Inflammatory macrophage treated with lipopolysaccharide for 4 hours (primary cell): ENCODE data around the gene BTRC.

Source experiments
- DNase-seq: peaks from one replicate; pipeline ENCODE4 v3.0.0-alpha.2; 2020

The BTRC gene

DNA sequence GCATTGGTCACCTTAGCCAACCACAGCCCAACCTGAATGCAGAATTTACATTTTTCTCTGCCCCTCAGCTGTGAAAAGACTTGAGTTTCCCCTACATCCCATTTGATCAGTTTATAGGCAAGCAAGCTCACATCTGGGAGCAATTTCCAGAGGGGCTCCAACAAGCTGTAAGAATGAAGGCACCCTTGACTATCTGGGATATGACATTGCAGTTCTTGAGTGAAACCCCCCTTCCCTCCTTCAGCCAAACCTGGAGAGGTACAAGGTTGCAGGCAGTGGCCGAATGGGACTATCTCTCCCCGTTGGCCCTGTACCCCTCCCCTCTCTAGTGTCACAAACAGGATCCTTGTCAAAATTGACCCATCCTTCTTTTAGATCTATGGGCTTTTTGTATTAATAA is 203.6 kb downstream of the BTRC start:
- no peak for DNase-seq

- DNase-seq: no peak
Observed at GRCh38 chr10:101558204-101558603, 204.2 kb downstream of the BTRC start.

- DNase-seq: no peak
Observed at GRCh38 chr10:101558671-101559595, 205.0 kb downstream of the BTRC start.

DNA sequence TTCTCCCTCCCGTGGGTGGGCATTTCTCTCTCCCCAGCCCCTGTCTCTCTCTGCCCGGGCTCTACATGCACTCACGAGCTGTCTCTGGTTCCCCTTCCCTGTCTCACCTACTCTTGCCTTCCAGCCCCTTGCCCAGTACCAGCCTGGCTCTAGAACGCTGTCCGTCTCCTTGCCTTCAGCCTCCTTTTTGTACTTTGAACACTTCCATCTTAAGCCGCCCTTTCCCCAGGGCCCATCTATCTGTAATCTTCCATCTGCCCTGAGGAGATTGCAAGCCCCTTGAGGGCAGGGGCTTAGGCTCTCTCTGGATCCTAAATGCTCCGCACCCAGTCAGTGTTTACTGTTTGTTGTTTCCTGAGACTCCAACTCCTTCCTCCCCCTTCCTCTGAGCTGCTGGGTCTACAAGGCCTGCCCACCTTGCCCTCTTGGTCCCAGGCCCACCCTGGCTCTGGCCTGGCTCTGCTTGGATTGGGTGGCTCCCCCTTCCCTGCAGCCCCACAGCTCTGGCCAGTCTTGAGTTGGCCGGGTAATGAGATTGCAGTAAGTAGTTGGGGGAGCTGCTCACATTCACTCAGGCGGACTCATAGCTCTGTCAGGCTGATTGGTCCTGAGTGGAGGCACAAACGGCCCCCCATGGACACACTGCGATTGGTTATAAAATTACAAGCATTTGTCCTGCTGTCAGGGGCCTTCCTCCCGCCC is 205.8 kb downstream of the BTRC start:
- DNase-seq: no peak

- no peak for DNase-seq
Observed at GRCh38 chr10:101560298-101561067, 206.5 kb downstream of the BTRC start.

DNA sequence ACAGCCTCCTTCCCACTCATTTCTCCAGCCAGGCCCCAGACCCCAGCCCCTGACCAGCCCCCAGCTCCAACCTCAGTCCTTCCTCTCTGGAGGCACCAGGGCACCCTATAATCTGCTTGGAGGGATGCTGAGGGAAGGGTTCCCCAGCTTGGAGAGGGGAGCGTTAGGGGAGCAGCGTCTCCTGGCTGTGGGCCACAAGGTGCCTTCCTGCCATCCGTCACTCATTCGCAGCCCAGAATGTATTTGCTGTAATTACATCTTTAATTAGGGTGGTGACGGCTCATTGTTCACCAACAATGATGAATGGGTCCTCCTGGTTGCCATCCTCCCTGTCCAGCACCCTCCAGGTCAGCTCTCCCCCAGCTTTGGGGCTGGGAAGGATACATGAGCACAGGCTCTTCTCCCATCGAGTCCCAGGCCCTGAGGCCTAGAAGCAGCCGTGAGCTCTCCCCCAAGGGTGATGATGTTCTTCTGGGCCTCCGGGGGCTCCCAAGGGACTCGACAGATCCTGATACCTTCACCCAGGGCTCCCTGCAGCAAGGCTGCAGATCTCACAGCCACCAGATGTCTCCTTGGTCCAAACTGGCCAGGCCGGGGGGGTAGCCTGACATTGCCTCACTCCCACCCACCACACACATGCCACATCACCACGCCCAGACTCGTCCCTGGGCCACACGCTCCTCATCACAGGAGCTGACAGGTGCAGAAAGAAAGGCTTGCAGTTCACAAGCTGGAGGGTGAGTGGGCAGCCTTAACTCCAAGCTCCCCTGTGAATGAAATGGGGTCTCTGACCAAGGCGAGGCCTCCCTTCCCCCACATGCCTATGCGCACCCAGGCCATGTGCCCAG is 207.3 kb downstream of the BTRC start:
- DNase-seq: no peak

DNA sequence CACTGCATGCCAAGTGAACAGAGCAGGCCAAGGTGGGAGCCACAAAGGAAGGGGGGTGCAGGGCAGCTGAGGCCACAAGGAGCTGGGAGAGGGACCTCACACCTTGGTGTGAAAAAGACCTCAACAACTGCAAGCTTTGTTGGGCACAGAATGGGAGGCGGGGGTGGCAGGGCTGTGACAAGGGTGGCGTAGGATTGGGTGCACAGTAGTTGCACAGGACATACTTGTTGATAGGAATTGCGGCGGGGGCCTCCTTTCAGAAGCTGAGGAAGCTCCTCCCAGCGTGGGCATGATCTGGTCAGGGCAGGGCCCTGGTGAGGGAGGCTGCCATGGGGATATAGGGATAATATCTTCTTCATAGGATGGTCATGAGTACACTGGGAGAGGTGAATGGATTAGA is 208.3 kb downstream of the BTRC start:
- DNase-seq: no peak

DNA sequence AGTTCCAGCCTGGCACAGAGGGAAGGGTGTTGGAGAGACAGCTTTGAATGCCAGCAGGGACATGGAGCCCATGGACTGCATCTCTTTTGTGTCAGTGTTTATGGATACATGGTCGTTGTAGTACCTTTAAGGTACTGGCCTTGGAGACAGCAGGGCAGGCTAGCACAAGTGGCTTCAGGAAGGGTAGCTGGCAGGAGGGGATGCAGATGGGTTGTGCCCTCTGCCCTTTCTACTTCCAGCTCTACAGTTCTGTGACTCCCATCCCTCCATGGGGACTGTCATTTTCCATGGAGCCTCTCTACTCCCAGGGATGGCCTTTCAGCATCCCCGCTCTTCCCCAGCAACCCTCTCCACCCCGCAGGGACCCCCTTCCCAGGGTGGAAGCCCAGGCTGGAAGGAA is 209.0 kb downstream of the BTRC start:
- no peak for DNase-seq

DNA sequence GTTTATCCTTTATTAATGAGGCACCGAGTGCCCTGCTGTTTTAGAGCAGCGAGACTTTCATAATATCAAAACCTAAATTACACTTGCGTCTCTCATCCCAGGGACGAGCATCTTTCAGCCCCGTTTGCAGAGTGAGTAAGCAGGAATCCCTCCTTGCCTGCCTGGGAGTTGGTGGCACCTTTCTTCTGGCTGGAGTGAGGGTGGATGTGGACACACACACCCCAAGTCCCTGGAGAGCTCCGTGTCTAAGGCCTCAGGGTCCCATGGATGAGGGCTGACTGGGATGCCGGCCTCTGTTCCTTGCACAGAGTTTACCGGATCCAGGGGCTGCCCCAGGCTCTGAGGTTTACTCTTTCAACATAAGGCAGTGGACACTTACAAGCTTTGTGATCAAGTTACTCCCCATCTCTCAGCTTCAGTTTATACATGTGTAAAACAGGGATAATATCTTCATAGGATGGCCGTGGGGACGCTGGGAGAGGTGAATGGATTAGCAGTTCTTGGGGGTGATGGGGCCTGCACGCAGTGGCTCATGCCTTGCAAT is 209.6 kb downstream of the BTRC start:
- DNase-seq: no peak

GRCh38 chr10:101564490-101564991 is 210.6 kb downstream of the BTRC start:
- no peak for DNase-seq

- DNase-seq: no peak
Observed at GRCh38 chr10:101565370-101565900, 211.5 kb downstream of the BTRC start.

DNA sequence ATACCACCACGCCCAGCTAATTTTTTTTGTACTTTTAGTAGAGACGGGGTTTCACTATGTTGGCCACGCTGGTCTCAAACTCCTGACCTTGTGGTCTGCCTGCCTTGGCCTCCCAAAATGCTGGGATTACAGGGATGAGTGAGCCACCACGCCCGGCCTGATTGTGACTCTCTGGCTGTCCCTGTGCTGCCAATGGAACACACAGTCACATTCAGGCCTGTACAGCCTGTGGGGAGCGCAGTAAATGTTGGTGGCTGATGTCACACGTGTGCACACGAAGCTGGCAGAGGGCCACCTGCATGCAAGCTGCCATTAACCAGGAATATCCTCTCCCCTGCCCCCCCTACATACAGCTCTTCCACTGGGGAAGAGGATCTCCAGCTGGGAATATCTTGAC is 212.0 kb downstream of the BTRC start:
- no peak for DNase-seq

DNA sequence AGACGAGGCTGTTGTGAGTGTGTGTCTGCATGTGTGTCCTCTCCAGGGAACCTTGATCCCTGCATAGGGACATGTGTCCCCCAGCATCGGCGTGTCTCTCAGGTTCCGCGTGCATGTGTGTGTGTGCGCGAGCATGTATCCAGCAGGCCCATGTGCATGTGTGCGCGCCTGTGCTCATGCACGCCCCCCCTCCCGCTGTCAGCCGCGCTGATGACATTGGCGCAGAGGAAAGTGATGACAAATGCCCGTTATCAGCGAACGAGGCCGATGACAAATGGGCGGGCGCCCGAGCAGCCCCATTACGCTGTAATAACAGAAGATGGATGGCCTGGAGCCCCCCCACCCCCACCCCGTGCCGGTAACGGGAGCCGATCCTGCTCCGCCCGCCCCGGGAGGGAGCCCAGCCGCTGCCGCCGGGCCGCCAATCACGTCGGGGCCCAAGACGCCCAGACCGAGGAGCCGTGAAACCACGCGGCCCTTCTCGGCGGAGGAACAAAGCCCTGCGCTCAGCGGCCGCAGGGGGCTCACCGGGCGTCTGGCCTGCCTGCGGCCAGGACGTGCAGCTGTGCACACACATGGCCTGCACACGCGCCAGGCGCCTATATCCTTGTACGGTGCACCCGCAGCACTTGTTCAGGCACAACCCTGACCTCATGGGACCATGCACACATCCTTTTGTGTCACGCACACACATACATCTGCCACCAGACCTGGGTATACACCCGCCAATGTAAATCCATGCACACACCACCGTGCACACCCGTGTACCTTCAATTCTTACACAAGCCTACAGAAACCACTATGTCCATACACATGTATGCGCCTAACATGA is 212.6 kb downstream of the BTRC start:
- no peak for DNase-seq

DNA sequence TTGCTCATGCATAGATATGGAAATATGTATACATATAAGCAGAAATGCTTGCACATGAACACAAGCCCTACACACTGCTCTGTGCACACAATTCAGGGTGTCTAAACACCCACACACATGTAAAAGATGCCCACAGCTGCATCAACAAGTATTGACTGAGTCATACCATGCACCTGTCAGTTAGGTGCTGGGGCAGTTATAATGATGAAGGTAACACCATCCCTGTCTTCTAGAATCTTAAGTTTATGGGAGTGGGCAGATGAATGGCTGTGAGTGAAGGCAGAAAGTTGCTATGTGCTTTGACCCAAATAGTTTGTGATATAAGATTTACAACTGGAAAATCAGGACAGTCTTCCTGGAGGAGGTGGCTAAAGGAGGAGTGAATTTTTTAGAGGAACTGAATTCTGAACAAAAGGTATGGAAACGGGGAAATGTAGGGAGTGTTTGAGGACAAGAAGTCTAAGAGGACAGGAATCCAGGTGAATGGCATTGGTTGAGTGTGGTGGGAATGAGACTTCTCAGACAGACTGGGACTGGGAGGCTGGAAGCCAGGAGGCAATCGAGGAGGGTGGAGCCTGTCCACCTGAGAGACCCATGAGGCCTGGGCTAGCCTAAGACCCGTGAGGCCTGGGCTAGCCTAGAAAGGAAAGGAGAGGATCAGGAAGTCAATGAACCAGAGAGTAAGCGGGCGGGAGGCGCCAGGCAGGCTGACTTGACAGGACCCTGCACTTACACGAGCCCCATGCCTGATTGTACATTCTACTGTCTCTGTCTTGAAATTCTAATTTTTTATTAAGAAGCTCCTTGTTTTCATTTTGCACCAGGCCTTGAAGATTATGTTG is 213.4 kb downstream of the BTRC start:
- DNase-seq: no peak

- no peak for DNase-seq
Observed at GRCh38 chr10:101568054-101568745, 214.2 kb downstream of the BTRC start.

DNA sequence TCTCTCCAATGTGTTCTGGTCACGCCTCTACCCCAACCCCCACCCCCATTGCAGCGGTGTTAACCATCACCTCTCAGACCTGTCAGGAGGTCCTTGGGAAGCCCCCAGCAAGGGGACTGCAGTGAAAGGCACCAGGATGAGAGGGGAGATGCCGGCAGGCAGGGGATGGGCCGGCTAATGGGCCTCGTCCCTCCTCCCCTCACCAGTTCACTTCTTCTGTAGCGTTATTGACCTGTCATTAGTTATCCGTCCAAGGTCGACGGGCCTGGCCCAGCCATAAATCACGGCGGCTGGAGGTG is 215.3 kb downstream of the BTRC start:
- no peak for DNase-seq

- DNase-seq: peak; percentile 72
Observed at GRCh38 chr10:101569622-101570427, 215.9 kb downstream of the BTRC start.
